ENCODE results near the gene A4GALT.

Gene A4GALT

DNA sequence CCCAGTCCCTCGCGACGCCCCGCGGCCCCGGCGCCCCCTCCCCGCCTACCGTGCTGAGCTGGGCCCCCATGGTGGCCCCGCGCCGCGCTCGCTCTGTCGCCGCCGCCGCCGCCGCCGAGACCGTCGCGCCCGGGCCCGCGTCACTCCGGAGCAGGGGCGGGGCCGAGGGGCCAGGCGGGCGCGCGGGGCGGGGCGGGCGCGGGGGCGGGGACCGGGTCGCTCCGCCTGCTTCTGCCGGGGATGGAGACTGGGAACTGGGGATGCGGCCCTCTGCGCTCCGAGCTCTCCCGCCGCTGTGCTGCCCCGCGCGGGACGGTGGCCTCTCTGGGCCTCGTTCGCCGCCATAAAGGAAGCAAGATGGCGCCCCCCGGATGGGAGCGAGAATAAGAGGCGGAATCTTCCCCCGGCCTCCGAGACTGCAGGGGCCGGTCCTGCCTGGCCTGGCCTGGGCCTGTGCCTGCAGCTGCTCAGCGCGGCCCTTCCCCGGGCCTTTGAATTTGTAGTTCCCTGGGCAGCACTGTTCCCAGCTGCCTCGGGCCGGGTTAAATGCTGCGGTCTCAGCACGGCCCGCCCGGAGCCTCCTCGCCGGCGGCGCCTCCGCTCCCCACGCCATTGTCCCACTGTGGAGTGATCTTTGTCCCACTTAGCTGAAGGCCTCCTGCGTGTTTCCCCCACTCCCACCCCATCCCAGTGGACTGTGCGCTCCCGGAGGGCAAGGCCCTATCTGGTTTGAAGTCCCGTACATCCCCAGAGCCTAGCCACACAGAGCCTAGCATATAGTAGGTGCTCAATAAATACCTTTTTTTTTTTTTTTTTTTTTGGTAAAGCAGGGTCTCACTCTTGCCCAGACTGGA lies 71.2 kb downstream of the A4GALT start, which contains the start of gene CYB5R3:
CYB5R3 (minus strand) TSS at position 147 of the 854 bp plus-strand sequence; CDS start at position 70, 77 bp downstream.
- no peak for TF ChIP-seq SIN3A (IDR thresholded peaks at IDR 0.05; ENCODE audit: borderline replicate concordance, insufficient read depth, low read length)
- TF ChIP-seq POLR2AphosphoS5 (IDR thresholded peaks at IDR 0.05; ENCODE audit: low read depth, low read length), result peak; percentile 59
- no peak for TF ChIP-seq TAF1 (IDR thresholded peaks at IDR 0.05; ENCODE audit: borderline replicate concordance, insufficient read depth, low read length)
- TF ChIP-seq FOXP2 (optimal IDR thresholded peaks at IDR 0.05; ENCODE audit: borderline replicate concordance, extremely low read depth, extremely low read length, insufficient read depth), result peak; percentile 54

DNA sequence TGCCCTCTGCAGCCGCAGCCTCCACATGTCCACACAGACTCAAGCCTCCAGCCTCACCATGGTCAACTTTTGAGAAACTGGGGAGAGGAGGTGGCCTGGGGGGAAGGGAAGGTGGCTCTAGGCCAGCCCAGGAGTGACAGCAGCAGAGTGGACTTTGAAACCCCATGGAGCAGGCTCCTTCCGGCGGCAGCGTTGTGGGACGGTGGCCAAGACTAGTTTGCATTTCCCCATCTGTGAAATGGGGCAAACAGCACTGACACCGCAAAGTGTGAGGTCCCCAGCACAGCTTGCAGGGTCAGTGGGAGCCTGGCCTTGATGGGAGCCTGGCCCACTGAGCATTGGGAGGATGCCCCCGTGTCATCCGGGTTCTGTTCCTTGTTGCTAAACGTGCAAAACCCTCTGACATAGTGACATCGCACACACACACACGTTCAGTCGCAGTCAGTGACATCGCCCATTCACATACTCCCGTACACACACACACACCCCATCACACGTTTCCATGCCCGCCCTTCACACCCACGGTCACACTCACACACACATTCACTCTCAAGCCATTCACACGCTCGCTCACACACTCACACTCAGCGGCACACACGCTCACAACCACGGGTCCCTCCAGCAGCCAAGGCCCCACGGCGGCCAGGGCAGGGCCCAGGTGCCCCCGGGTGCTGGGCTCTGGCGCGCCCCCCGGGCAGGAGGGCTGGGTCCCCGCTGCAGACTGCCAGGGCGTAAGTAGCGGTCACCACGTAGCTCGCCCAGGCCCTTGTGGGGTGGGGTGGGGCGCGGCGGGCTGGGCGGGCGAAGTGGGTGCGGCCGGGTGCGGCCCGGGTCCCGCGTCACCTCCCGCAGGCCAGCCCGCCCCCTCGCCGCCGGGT lies 72.1 kb downstream of the A4GALT start:
- TF ChIP-seq TAF1 (IDR thresholded peaks at IDR 0.05; ENCODE audit: borderline replicate concordance, insufficient read depth, low read length), result no peak
- no peak for TF ChIP-seq FOXP2 (optimal IDR thresholded peaks at IDR 0.05; ENCODE audit: borderline replicate concordance, extremely low read depth, extremely low read length, insufficient read depth)
- TF ChIP-seq SIN3A (IDR thresholded peaks at IDR 0.05; ENCODE audit: borderline replicate concordance, insufficient read depth, low read length), result peak; percentile 11; the same call in 1 of the 2 replicates

- TF ChIP-seq SIN3A (IDR thresholded peaks at IDR 0.05; ENCODE audit: borderline replicate concordance, insufficient read depth, low read length) (no peak), FOXP2 (optimal IDR thresholded peaks at IDR 0.05; ENCODE audit: borderline replicate concordance, extremely low read depth, extremely low read length, insufficient read depth) (no peak), POLR2AphosphoS5 (IDR thresholded peaks at IDR 0.05; ENCODE audit: low read depth, low read length) (no peak), TAF1 (IDR thresholded peaks at IDR 0.05; ENCODE audit: borderline replicate concordance, insufficient read depth, low read length) (no peak)
- TF ChIP-seq, protein P1, sequence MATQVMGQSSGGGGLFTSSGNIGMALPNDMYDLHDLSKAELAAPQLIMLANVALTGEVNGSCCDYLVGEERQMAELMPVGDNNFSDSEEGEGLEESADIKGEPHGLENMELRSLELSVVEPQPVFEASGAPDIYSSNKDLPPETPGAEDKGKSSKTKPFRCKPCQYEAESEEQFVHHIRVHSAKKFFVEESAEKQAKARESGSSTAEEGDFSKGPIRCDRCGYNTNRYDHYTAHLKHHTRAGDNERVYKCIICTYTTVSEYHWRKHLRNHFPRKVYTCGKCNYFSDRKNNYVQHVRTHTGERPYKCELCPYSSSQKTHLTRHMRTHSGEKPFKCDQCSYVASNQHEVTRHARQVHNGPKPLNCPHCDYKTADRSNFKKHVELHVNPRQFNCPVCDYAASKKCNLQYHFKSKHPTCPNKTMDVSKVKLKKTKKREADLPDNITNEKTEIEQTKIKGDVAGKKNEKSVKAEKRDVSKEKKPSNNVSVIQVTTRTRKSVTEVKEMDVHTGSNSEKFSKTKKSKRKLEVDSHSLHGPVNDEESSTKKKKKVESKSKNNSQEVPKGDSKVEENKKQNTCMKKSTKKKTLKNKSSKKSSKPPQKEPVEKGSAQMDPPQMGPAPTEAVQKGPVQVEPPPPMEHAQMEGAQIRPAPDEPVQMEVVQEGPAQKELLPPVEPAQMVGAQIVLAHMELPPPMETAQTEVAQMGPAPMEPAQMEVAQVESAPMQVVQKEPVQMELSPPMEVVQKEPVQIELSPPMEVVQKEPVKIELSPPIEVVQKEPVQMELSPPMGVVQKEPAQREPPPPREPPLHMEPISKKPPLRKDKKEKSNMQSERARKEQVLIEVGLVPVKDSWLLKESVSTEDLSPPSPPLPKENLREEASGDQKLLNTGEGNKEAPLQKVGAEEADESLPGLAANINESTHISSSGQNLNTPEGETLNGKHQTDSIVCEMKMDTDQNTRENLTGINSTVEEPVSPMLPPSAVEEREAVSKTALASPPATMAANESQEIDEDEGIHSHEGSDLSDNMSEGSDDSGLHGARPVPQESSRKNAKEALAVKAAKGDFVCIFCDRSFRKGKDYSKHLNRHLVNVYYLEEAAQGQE (IDR thresholded peaks at IDR 0.05; ENCODE audit: insufficient read depth in 1 of 2, low read depth in 2 of 2, low read length in 2 of 2), result no peak
These were observed 72.7 kb downstream of the A4GALT start for GRCh38 chr22:42648017-42648367.

DNA sequence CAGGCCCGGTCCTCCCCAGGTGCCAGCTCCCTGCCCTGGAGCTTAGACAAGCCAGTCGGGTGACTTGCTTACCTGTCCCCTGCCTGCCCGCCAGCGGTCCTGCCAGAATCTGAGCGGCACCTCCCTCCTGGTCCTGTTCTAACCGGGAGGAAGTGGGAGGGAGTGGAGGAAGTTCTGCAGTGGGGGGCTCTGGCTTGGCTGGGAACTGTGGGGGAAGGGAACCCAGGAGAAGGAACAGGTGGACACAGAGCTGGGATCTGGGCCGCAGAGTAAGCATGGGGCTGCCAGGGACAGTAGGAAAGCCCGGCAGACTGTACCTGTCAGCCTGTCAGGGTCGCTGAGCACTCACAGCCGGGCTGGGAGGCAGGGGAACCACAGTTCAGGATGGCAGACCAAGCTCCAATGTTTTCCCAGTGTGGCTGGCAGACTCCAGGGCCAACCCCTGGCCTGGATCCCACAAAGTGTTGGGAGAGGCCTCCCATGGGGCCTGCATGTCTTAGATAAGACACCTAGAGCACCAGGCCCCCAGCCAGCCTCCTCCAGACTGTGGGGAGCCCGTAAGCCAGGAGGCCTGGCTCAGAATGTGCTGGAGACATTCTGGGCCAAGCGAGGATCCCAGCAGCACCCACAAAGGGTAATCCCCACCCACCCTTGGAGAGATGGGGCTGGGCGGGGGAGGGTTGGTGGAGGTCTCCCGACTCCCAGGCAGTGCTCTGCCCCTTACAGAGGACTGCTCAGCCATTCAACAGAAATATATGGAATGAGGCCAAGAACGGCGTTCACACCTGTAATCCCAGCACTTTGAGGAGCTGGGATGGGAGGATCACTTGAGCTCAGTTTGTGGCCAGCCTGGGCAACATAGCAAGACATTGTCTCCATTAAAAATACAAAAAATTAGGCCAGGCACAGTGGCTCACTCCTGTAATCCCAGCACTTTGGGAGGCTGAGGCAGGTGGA lies 73.8 kb downstream of the A4GALT start:
- TF ChIP-seq FOXP2 (optimal IDR thresholded peaks at IDR 0.05; ENCODE audit: borderline replicate concordance, extremely low read depth, extremely low read length, insufficient read depth) (no peak), SIN3A (IDR thresholded peaks at IDR 0.05; ENCODE audit: borderline replicate concordance, insufficient read depth, low read length) (no peak), TAF1 (IDR thresholded peaks at IDR 0.05; ENCODE audit: borderline replicate concordance, insufficient read depth, low read length) (no peak), POLR2AphosphoS5 (IDR thresholded peaks at IDR 0.05; ENCODE audit: low read depth, low read length) (no peak)
- TF ChIP-seq, protein P1 (IDR thresholded peaks at IDR 0.05; ENCODE audit: insufficient read depth in 1 of 2, low read depth in 2 of 2, low read length in 2 of 2), result no peak

DNA sequence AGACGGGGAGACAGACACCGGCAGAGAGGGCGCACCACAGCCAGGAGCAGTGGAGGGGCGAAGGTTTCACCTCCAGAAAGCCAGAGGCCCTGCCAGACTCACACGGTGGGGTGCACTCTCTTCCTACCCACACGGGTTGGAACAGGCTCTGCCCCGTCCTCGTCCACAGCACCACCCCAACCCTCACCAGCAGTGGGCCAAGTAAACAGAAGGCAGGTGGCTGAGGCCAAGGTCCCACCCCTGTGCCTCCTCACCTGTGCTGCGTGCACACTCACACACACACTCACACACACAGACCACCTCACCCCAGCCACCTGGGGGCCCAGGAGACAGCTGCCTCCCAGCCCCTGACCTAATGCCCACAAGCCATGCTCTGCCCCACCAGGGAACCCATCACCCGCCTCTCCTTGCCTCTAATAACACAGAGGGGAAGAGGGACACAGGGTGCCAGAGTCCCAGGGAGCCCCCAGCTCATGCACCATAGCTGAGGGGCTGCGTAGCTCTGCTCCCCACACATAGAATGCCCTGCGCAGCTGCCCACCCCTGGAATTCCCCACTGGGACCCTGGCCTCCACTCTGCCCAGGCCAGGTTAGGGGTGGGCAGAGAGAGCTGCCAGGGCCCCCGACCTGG lies 74.6 kb downstream of the A4GALT start:
- TF ChIP-seq TAF1 (IDR thresholded peaks at IDR 0.05; ENCODE audit: borderline replicate concordance, insufficient read depth, low read length) (no peak), SIN3A (IDR thresholded peaks at IDR 0.05; ENCODE audit: borderline replicate concordance, insufficient read depth, low read length) (no peak), FOXP2 (optimal IDR thresholded peaks at IDR 0.05; ENCODE audit: borderline replicate concordance, extremely low read depth, extremely low read length, insufficient read depth) (no peak), POLR2AphosphoS5 (IDR thresholded peaks at IDR 0.05; ENCODE audit: low read depth, low read length) (no peak)
- TF ChIP-seq, protein P1 (IDR thresholded peaks at IDR 0.05; ENCODE audit: insufficient read depth in 1 of 2, low read depth in 2 of 2, low read length in 2 of 2), result no peak
